ENCODE measurements around the gene LPP.

Gene LPP

DNA sequence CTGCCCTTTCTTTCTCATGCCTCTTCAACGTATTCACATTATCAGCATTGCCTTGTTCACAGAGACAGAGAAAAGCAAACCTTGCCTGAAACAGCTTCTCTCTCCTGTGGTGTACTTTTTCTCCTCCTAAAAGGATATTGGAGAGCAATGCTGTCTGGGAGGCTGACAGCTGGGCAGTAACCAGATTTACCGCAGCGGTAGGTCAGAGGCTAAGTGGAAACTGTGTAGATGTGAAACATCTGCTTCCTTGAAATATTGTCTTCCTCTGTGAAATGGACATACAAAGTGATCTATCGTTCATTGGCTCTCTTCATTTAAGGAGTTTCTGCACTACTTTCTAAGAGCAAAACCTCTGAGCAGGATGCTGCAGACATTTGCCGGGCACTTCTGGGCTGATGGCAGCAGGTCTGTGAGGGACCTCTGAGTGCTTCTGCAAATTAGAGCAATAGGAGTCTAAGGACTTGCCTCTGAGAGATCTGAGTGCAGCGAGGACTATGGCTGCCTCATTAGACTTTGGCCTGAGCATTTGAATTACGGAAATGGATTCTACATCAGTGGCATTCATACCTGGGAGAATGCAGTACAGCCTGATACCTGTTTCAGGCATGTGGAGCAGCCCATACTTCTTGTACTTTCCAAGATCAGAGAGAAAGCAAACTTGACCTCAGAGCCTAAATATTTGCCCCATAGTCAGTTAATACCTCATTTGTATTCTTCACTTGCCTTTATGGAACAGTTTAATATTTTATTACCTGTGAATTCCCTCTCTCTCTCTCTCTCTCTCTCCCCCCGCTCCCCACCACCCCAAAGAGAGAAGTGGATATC, 757.3 kb downstream of the LPP start:
- no peak for DNase-seq

DNA sequence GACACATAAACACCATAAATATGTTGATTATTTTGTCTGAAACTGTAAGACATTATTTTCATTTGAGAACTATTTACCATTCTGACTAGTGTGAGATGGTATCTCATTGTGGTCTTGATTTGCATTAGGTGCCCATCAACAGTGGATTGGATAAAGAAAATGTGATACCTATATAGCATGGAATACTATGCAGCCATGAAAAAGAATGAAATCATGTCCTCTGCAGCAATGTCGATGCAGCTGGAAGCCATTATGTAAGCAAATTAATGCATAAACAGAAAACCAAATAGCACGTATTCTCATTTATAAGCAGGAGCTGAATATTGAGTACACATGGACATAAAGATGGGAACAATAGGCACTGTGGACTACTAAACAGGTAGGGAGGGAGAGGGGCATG, 759.1 kb downstream of the LPP start:
- DNase-seq: no peak

GRCh38 chr3:188914552-188914951, 760.6 kb downstream of the LPP start:
- DNase-seq: peak; percentile 80 to 95 (median 92)

GRCh38 chr3:188915127-188915526, 761.2 kb downstream of the LPP start:
- DNase-seq: peak; percentile 42 to 84 (median 60)

GRCh38 chr3:188916934-188917401, 763.0 kb downstream of the LPP start:
- peak; percentile 65 to 91 (median 83) for DNase-seq

- no peak for DNase-seq
Measured at GRCh38 chr3:188918093-188918492, 764.1 kb downstream of the LPP start.

- no peak for DNase-seq
Measured at GRCh38 chr3:188923671-188924070, 769.7 kb downstream of the LPP start.

DNA sequence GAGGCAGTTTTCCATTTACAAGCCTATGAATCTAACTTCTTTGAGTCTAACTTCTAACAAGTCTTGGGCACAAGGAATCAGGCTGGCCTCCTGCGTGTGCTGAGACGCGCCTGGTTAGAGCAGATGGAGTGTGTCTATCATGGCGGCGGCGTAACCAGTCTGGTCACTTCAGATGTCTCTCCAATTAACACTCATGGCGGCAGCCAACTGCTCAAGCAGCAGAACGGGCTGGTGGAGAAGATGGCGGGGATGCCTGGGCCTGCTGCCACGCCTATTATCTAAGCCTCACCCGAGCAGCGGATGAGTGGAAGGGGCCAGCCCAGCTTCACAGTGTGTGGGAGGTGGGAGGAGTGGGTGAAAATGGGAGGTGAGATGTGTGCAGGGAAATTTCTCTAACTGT, 771.4 kb downstream of the LPP start:
- DNase-seq: no peak

DNA sequence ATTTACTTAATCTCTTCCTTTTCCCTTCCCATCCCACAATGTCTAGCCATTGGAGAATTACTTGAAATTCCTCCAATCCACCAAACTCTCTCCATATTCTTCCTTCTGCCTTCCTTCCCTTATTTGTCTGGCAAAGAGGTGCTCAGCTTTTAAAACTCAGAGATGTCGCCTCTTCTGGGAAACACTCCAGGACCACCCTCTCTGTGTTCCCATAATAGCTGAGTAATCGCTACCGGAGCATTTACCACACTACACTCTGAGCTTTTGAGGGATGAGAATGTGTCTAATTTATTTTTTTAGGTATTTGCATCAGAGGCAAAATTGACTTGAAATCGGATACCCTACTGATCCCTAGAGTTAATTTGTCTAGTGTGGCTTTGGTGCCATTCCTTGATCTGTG, 772.2 kb downstream of the LPP start:
- DNase-seq: no peak

DNA sequence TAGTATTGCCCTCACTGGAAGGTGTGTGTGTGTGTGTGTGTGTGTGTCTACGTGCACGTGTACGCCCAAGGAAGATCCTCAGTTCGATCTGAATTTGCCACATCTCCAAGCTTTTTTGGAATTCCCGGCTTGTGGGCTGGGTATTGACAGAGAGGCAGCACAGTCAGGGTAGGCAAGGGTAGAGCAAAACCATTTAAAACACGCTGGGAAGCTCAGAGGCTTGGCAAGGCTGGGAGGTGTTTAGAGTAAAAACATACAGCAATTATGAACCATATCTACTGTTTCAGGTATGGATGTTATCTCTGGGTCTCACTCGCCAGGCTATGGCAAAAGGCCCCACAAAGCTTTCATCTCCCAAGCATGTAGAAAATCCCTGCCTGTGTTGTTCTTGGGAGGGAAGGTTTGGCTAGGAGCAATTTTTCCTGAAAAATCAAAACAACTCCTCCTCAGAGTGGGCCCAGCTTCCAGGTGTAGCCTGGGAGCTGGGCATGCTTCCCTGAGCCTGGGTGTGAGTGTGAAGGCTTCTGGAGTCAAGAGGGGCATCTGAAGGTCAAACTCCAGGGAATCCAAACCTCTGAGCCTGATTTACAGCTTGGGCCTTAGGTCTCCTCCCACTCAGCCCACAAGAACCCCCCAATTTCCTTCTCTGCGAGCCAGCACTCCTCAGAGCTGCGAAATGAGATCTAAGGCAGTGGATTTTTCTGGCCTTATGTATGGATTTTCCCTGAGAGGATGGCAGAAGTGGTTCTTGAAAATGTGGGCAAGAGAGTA, 773.0 kb downstream of the LPP start:
- DNase-seq: peak in 2 of 3 donors; percentile 25 to 42

- peak in 1 of 3 donors; percentile 34 for DNase-seq
Measured at GRCh38 chr3:188927971-188928370, 774.0 kb downstream of the LPP start.

GRCh38 chr3:188929137-188929536, 775.2 kb downstream of the LPP start:
- DNase-seq: no peak

DNA sequence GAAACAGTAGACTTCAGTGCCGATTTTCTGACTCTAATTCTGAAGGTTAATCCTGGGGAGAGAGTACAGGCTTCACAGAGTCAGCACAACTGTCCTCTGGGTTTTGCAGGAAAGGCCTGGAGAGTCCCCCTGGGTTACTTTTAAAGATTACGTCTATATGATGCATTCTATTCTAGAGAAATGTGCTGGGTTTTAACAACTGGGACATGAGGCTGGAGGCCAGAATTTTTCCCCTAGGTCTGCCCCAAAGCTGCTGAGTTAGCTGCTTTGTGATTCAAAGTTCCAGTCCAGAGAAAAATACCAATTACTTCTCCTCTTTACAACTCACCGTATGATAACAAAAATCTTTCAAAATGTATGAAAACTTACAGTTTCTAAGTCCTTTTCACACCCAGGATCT, 777.1 kb downstream of the LPP start:
- no peak for DNase-seq

DNA sequence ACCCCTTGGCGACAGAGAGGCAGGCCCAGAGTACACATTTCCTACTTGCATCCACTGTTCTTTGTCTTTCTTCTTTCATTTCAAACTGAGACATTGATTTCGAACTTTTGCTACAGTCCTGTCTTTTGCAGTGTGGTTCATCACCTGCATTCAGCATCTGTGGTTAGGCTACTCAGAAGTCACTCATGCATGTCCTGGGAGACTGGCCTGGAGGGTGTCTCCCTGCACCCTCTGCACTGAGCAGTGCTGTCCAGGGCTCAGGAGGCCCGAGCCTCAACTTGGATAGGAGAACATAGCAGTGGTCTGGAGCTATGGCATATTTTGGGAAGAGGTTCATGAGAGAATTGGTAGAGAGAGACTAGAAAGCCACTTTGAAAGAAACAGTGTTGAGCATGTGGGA, 777.6 kb downstream of the LPP start:
- DNase-seq: no peak

DNA sequence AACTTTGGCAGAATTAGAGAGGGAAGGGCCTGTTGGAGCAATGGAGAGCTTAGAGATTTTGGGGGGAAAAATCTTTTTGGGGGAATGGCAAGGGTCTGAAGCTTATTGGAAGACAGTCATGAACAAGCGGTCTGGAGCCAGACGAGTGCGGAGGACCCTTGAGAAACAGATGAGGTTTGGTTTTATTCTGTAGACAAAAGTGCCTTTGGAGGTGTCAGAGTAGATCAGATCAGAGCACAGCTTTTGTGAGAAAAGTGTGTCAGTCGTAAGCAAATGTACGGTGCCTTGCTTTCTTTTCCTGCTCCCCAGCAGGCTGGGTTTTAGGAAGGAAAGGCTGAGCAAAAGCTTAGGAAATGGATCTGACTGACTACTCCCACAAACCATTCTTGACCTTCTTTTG, 781.0 kb downstream of the LPP start:
- no peak for DNase-seq

DNA sequence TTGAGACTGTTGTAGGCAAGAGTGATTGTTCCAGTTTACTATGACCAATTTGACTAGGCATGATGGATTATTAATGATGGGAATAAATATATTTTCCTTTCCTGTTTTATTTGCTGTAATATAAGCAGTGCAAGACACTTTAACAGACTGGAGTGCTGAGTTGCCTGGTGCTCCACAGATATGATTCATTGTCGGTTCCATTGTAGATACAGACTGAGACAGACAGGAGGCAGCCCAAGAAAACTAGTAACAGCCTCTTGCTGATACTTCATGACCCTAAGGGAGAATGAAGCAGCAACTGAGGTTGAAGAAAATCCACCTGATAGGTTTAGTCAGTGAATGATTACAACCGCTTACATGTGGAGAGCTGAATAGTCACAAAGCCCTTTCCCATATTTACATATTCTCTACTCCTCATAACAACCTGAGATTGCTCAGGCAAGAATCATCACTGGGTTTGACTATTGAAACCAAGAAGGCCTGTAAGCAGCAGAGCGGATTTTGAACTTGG, 782.7 kb downstream of the LPP start:
- no peak for DNase-seq

- DNase-seq: no peak
Measured at GRCh38 chr3:188937389-188937788, 783.4 kb downstream of the LPP start.

DNA sequence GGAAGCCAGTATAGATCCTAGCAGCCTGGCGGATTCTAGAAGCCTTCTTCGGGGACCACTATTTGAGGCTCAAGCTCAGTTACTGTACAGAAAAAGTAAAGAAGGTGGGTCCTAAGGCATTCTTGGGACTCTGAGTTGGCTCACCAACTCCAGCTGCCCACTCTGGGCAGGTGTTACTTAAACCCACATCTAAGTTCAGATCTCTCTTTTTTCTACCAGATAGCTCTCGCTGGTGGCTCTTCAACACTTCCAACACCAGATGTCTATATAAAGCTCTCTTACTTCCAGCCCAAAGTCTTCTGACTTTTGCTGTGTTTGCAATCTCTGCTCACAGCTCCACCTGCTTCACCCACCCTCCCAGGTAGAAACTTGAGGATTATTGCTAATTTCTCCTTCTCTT, 785.0 kb downstream of the LPP start:
- DNase-seq: no peak

- peak; percentile 41 to 52 (median 49) for DNase-seq
Measured at GRCh38 chr3:188939814-188940572, 786.0 kb downstream of the LPP start.

Measured in suppressor macrophage treated with lipopolysaccharide for 1 hour (primary cell).